Hematopoietic multipotent progenitor cell treated with erythropoietin and hydrocortisone succinate and interleukin-3 and kit ligand, for 4 days (in vitro differentiated cells): ENCODE data around the gene XPC.
"Not testable (repeated sequence)": the region's sequence is repeated elsewhere in the genome, so short reads cannot be mapped to it uniquely, and the experiment has no call there.

Source experiments
- DNase-seq: peaks from one replicate; pipeline ENCODE4 v3.0.0-alpha.2; 2015

Gene XPC

DNA sequence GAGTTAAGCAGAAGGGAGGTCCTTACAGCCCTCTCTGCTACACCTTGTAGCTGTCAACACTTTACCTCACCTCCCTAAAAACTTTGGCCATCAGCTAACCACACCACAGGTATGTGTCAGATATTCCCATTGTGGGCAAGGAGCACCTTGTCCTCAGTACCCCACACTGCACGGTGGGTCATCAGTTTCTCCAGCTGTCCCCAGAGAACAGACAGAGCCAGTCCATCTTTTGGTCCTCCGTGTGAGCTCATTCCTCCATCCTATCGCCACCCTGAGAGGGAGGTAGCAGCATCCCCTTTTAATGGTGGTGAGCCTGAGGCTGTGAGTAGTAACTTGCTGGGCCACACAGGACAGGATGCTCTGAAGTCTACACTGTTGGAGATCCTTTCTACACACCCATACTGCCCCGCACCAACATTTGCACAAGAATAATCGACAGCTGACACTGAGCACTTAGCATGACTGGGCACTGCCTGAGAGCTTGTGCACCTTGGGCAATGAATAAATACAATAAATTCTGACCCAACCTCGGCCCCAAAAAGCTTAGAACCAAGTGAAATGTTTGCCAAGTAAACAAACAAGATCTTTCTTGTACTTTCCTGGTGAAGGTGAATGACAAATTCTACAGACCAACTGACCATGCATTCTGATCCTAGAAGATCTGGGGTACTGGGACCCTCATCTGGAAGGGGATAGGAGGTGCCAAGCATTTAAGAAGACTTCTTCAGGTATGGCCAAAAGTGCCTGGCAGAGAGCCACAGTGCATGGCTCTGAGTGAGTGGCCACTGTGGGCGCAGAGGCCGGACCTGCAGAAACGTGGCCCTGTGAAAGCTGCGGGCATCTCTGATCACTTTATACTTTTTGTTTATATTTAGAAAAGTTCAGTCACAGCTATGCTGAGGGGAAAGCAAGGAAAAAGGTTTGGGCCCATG lies 60.7 kb downstream of the XPC start:
- no peak for DNase-seq

- DNase-seq, result no peak
Measured at GRCh38 chr3:14113965-14114635, 64.3 kb downstream of the XPC start.

- DNase-seq, result no peak
Measured at GRCh38 chr3:14110699-14111098, 67.7 kb downstream of the XPC start.

DNA sequence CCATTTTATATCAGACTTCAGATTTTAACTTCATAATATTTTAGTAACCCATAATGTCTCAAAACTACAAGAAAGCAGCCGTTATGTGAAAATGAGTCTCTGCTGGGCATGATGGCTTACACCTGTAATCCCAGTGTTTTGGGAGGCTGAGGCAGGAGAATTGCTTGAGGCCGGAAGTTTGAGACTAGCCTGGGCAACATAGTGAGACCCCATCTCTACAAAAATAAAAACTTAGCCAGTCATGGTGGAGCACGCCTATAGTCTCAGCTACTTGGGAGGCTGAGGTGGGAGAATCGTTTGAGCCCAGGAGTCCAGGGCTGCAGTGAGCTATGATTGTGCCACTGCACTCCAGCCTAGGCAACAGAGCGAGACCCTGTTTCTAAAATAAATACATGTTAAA lies 68.6 kb downstream of the XPC start:
- DNase-seq, result not testable (repeated sequence)

DNA sequence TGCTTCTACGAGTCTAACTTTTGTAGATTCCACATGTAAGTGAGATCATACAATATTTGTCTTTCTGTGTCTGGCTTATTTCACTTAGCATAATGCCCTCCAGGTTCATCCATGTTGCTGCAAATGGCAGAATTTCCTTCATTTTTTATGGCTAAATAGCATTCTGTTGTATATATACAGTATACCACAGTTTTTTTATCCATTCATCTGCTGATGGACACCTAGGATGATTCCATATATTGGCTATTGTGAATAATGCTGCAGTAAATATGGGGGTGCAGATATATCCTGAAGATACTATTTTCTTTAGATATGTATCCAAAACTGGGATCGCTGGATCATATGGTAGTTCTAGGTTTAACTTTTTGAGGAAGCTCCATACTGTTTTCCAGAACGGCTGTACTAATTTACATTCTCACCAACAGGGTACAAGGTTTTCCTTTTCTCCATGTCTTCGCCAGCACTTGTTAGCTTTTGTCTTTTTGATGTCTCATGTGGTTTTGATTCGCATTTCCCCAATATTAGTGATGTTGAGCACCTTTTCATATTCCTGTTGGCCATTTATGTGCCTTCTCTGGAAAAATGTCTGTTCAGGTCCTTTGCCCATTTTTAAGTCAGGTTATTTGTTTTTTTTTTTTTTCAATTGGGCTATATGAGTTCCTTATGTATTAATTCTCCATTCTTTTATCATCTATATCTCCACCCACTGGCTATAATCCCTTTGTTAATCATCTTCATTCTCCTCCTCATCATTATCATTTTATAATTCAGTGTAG lies 80.6 kb downstream of the XPC start:
- no peak for DNase-seq

DNA sequence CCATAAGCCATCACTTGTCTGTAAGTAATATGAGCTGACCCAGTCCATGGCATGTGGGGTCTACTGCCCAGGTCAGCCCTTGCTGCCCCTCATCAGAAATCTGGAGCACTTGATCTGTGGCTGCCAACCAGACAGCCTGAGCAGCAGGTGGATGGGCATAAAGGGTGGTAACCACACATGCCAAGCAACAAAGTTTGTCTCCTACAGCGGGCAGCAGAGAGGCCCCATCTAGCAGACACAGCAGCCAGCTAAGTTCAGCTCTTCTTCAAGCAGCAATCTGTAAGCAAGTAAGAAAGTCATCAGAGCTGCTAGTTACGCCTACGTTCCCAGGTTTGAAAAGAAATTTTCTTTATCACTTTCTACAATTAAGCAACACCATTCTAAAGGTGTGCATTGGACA lies 81.7 kb downstream of the XPC start:
- no peak for DNase-seq
